HepG2 (cell line): ENCODE measurements around the gene SNX15. TPM values are rescaled to one million over a fixed set of nuclear protein-coding genes. Genes with fewer than 3 reads are reported as not detected.

Source experiments
- BRCA1 ChIP-seq: sonication (generic); formaldehyde crosslinking; IDR thresholded peaks from 2 replicates; pipeline ENCODE4 v1.4.0; 2020; ENCODE audit warnings: missing genetic modification reagents
- CAMTA2 ChIP-seq: sonication (generic); formaldehyde crosslinking; IDR thresholded peaks from 2 replicates; pipeline ENCODE4 v1.4.0; 2020; ENCODE audit warnings: mild to moderate bottlenecking, missing genetic modification reagents, borderline replicate concordance
- DNMT1 ChIP-seq: sonication (generic); formaldehyde crosslinking; IDR thresholded peaks from 2 replicates; pipeline ENCODE4 v1.5.1; 2020; ENCODE audit warnings: mild to moderate bottlenecking, missing genetic modification reagents
- FIP1L1 ChIP-seq: fragments of 200-400 bp; formaldehyde crosslinking; IDR thresholded peaks from 2 replicates; pipeline ENCODE4 v1.6.1; 2018; ENCODE audit warnings: low read depth, mild to moderate bottlenecking, low read length, moderate library complexity, borderline replicate concordance; ENCODE audit not compliant: insufficient read depth
- FOXK2 ChIP-seq: fragments of 450-650 bp; IDR thresholded peaks from 2 replicates; pipeline ENCODE4 v1.6.1; 2016
- GATAD2A ChIP-seq: IDR thresholded peaks from 2 replicates; pipeline ENCODE4 v1.6.1; 2016
- KLF6 ChIP-seq: IDR thresholded peaks from 2 replicates; pipeline ENCODE4 v1.8.0; 2016; ENCODE audit warnings: missing biosample characterization, missing genetic modification reagents
- PITX1 ChIP-seq: sonication (generic); formaldehyde crosslinking; IDR thresholded peaks from 2 replicates; pipeline ENCODE4 v1.5.1; 2020; ENCODE audit warnings: mild to moderate bottlenecking, missing genetic modification reagents
- PPARG ChIP-seq: conservative IDR thresholded peaks from 2 replicates; pipeline ENCODE4 v1.6.1; 2016; ENCODE audit warnings: missing biosample characterization, missing genetic modification reagents
- STAT5B ChIP-seq: sonication (generic); formaldehyde crosslinking; IDR thresholded peaks from 2 replicates; pipeline ENCODE4 v1.4.0; 2020; ENCODE audit warnings: missing genetic modification reagents
- TEAD3 ChIP-seq: optimal IDR thresholded peaks from 2 replicates; pipeline ENCODE3; 2016; ENCODE audit warnings: borderline replicate concordance
- TFE3 ChIP-seq: IDR thresholded peaks from 2 replicates; pipeline ENCODE4 v1.6.1; 2016
- THAP7 ChIP-seq: sonication (generic); formaldehyde crosslinking; IDR thresholded peaks from 2 replicates; pipeline ENCODE4 v1.8.1; 2023; ENCODE audit warnings: mild to moderate bottlenecking, missing genetic modification reagents
- USF2 ChIP-seq, 2 experiments: sonication (generic) in 1 of 2; formaldehyde crosslinking in 1 of 2; IDR thresholded peaks; 2 replicates each; pipeline versions ENCODE4 v1.5.1 to v1.6.1; 2011 to 2020; ENCODE audit warnings: borderline replicate concordance in 1 of 2, low read depth in 1 of 2, low read length in 1 of 2, mild to moderate bottlenecking in 1 of 2, missing genetic modification reagents in 1 of 2, moderate library complexity in 1 of 2
- ZBTB25 ChIP-seq: IDR thresholded peaks from 2 replicates; pipeline ENCODE4 v1.6.1; 2018; ENCODE audit warnings: missing genetic modification reagents
- ZFX ChIP-seq: sonication (generic); formaldehyde crosslinking; IDR thresholded peaks from 2 replicates; pipeline ENCODE4 v1.4.0; 2020; ENCODE audit warnings: mild to moderate bottlenecking, low read depth, missing genetic modification reagents, moderate library complexity
- ZHX1 ChIP-seq: sonication (generic); formaldehyde crosslinking; IDR thresholded peaks from 2 replicates; pipeline ENCODE4 v1.8.1; 2022; ENCODE audit warnings: low read depth, mild to moderate bottlenecking, missing genetic modification reagents
- ZNF562 ChIP-seq: sonication (generic); formaldehyde crosslinking; IDR thresholded peaks from 2 replicates; pipeline ENCODE4 v1.8.0; 2022; ENCODE audit warnings: missing genetic modification reagents, borderline replicate concordance
- ZNF891 ChIP-seq: sonication (generic); formaldehyde crosslinking; IDR thresholded peaks from 2 replicates; pipeline ENCODE4 v1.5.0; 2020; ENCODE audit warnings: mild to moderate bottlenecking, missing genetic modification reagents
- polyA plus RNA-seq, 8 experiments: library from polyadenylated mRNA; depleted of rRNA in 3 of 8; stranded (reverse) in 7 of 8; unstranded in 1 of 8; fragments of >200 nt; fragmentation: Illumina TruSeq in 4 of 8; extraction: Trizol in 4 of 8; gene quantifications; 2 replicates each; pipeline versions ENCODE4 v1.2.1 to v1.2.3, GENCODE V29; 2011 to 2016; ENCODE audit warnings: low read depth in 4 of 8, missing spikeins in 1 of 8, mixed read lengths in 1 of 8; ENCODE audit not compliant: insufficient read depth in 1 of 8
- total RNA-seq, 5 experiments: library from RNA; depleted of rRNA; stranded (reverse); fragments of >200 nt; fragmentation: Illumina TruSeq; extraction: Trizol; gene quantifications; 2 replicates each; pipeline ENCODE4 v1.2.3, GENCODE V29; 2016; ENCODE audit warnings: low read depth in 1 of 5

The SNX15 gene
- total and polyA plus RNA-seq, 2 of the 13 experiments (the other 11 are each of a cell fraction or from before 2014, with no cell fraction given): 19.1 to 22.6 TPM

GRCh38 chr11:65040847-65041622 is 13.8 kb downstream of the SNX15 start, which contains the start of gene SAC3D1 (continued):
- no peak for TF ChIP-seq USF2 (IDR thresholded peaks at IDR 0.05; ENCODE audit: low read depth, low read length)
- no peak for TF ChIP-seq USF2 (CRISPR knock-in tag; IDR thresholded peaks at IDR 0.05; ENCODE audit: borderline replicate concordance)
- peak; percentile 49 for TF ChIP-seq GATAD2A
- 0 out of 2 replicates have a peak, but pooled peaks have one; percentile 67 for TF ChIP-seq THAP7 (CRISPR knock-in tag)
- peak; percentile 38; the same call in 1 of the 2 replicates for TF ChIP-seq PITX1 (CRISPR knock-in tag)
- TF ChIP-seq DNMT1 (CRISPR knock-in tag): peak; percentile 45
- TF ChIP-seq KLF6 (CRISPR knock-in tag): no peak
- TF ChIP-seq PPARG (CRISPR knock-in tag): peak; percentile 90
- no peak; the same call in 1 of the 2 replicates for TF ChIP-seq CAMTA2
- TF ChIP-seq ZBTB25 (CRISPR knock-in tag): peak; percentile 47
- TF ChIP-seq ZFX: peak; percentile 80
- TF ChIP-seq FOXK2: no peak
- TF ChIP-seq TFE3: peak; percentile 44; the same call in 1 of the 2 replicates
- TF ChIP-seq BRCA1 (CRISPR knock-in tag): 0 out of 2 replicates have a peak, but pooled peaks have one; percentile 35
- TF ChIP-seq ZNF891 (CRISPR knock-in tag): peak; percentile 51; the same call in 1 of the 2 replicates
- no peak for TF ChIP-seq ZNF562 (CRISPR knock-in tag)
- TF ChIP-seq STAT5B (CRISPR knock-in tag): no peak
- no peak for TF ChIP-seq FIP1L1
- TF ChIP-seq TEAD3: no peak
- TF ChIP-seq ZHX1 (CRISPR knock-in tag): 0 out of 2 replicates have a peak, but pooled peaks have one; percentile 15
